GM13977 (cell line): Measurements from ENCODE around the gene PCBP3.
"Not testable (repeated sequence)": the region's sequence is repeated elsewhere in the genome, so short reads cannot be mapped to it uniquely, and the experiment has no call there.

Experiments
- DNase-seq: peaks from one replicate; pipeline ENCODE4 v3.0.0; 2012; ENCODE audit warnings: low spot score
- CTCF ChIP-seq: IDR thresholded peaks from 2 replicates; pipeline ENCODE4 v1.5.1; 2012; ENCODE audit warnings: mild to moderate bottlenecking, control low read depth; ENCODE audit not compliant: insufficient read depth; ENCODE audit errors: extremely low read depth, missing control alignments
- in situ Hi-C: fragments of 300-500 bp; cut with MboI; formaldehyde crosslinking; loops from one replicate; pipeline ENCODE4 v1.12.0; 2022; ENCODE audit warnings: low sequenced_read_pairs, low pct_unique_long_range_greater_than_20kb, mixed read lengths, inconsistent platforms; ENCODE audit not compliant: unreplicated experiment

Gene PCBP3

GRCh38 chr21:45615145-45615711 lies 28.3 kb upstream of the PCBP3 start:
- no peak for TF ChIP-seq CTCF
- in situ Hi-C loops: no loop called here
- peak; percentile 70 for DNase-seq

GRCh38 chr21:45617021-45617921 lies 26.3 kb upstream of the PCBP3 start:
- no peak for TF ChIP-seq CTCF
- in situ Hi-C loops: no loop called here
- no peak for DNase-seq

- no peak for DNase-seq
- in situ Hi-C loops: no loop called here
- no peak for TF ChIP-seq CTCF
These were observed 25.2 kb upstream of the PCBP3 start for GRCh38 chr21:45618287-45618686.

- TF ChIP-seq CTCF: no peak
- in situ Hi-C loops: no loop called here
- DNase-seq: no peak
These were observed 24.6 kb upstream of the PCBP3 start for GRCh38 chr21:45618846-45619485.

GRCh38 chr21:45620201-45620923 lies 23.2 kb upstream of the PCBP3 start:
- DNase-seq: no peak
- in situ Hi-C loops: no loop called here
- TF ChIP-seq CTCF: no peak

GRCh38 chr21:45621435-45622331 lies 21.8 kb upstream of the PCBP3 start:
- in situ Hi-C loops, DNase-seq: not testable (repeated sequence)
